Esophagus muscularis mucosa (tissue), 4 donors: Measurements from ENCODE around the gene SMARCA5. TPM values are rescaled to one million over a fixed set of nuclear protein-coding genes. Genes with fewer than 3 reads are reported as not detected.

Source experiments
- DNase-seq: peaks from one replicate; pipeline ENCODE4 v3.0.0-alpha.2; 2017; ENCODE audit errors: extremely low spot score
- H3K27ac ChIP-seq, 4 donors: fragments of 200-600 bp; sonication (generic); replicated peaks in 1 of 4; 1 replicate in 3 of 4; 2 replicates in 1 of 4; pipeline ENCODE4 v1.5.1; 2016 to 2019; ENCODE audit warnings: mild to moderate bottlenecking in 1 of 4
- H3K27me3 ChIP-seq, 4 donors: fragments of 200-600 bp; sonication (generic); one replicate each; pipeline versions ENCODE4 v1.5.1 to v1.6.0; 2016 to 2019
- H3K36me3 ChIP-seq, 4 donors: fragments of 200-600 bp; sonication (generic); one replicate each; pipeline ENCODE4 v1.5.1; 2016 to 2019
- H3K4me1 ChIP-seq, 4 donors: fragments of 200-600 bp; sonication (generic); one replicate each; pipeline ENCODE4 v1.5.1; 2016 to 2019
- H3K4me3 ChIP-seq, 4 donors: fragments of 200-600 bp; sonication (generic); 1 replicate in 2 of 4; 2 replicates in 2 of 4; pipeline ENCODE4 v1.5.1; 2016 to 2019; ENCODE audit warnings: mild to moderate bottlenecking in 4 of 4, moderate library complexity in 1 of 4
- H3K9me3 ChIP-seq, 4 donors: fragments of 200-600 bp; sonication (generic); 1 replicate in 3 of 4; 2 replicates in 1 of 4; pipeline ENCODE4 v1.5.1; 2016 to 2019
- EP300 ChIP-seq: sonication (generic); formaldehyde crosslinking; IDR thresholded peaks from one replicate; pipeline ENCODE4 v1.6.1; 2017; ENCODE audit warnings: antibody characterized with exemption
- POLR2A ChIP-seq: fragments of 450-650 bp; IDR thresholded peaks from one replicate; pipeline ENCODE4 v1.6.1; 2017; ENCODE audit warnings: antibody characterized with exemption, moderate library complexity, mild to moderate bottlenecking, low read depth
- POLR2AphosphoS5 ChIP-seq, 2 donors: sonication (generic); formaldehyde crosslinking; IDR thresholded peaks; one replicate each; pipeline ENCODE4 v1.6.1; 2017; ENCODE audit warnings: antibody characterized with exemption in 2 of 2
- WGBS: methylation state at CpG from one replicate; pipeline ENCODE4 v1.1.5; 2018; 5-methylcytosine and 5-hydroxymethylcytosine counted together
- intact Hi-C: fragments of 100-400 bp; cut with DNase I; formaldehyde crosslinking; loops from one replicate; pipeline ENCODE4 v1.15.1; 2023
- total RNA-seq, 4 donors: library from RNA; depleted of rRNA; stranded (reverse); fragments of >200 nt; gene quantifications; one replicate each; pipeline versions ENCODE4 v1.1.0 to v1.2.1, GENCODE V29; 2016
- TF ChIP-seq, protein P1 (sequence below), 3 experiments: fragments of 200-600 bp in 2 of 3; fragments of 450-650 bp in 1 of 3; sonication (generic) in 2 of 3; IDR thresholded peaks; one replicate each; pipeline ENCODE4 v1.5.1; 2017 to 2019; ENCODE audit warnings: antibody characterized with exemption in 3 of 3, mild to moderate bottlenecking in 2 of 3, moderate library complexity in 1 of 3

SMARCA5 gene
- total RNA-seq, 4 donors from 2014 or later: 38.0 to 59.8 (median 46.3) TPM

DNA sequence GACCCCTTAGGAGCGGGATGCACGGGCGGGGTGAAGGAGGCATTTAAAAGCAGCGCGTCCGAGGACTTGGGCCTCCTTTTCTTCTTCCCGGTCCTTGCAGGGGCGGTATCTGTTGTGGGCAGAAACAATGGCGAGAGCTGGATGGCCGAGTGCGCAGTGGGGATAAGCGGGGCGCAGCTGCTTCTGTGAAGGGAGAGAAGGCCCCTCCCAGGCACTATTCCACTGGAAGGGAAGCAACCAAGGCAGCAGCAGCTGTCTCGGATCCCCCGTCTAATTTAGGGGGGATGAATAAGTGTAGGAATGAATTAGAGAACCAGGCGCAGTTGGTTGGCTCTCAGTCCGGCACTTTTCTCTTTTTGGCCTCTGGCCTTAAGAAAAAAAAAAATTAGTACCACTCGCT, 995 bp downstream of the SMARCA5 start:
- H3K27me3 ChIP-seq: no peaks in the 10 kb centered on the region
- peak overlapping the region; percentile 73 to 98 (median 84) for H3K4me3 ChIP-seq
- H3K27ac ChIP-seq: peak overlapping the region; percentile 95 to 99 (median 98)
- peaks cover 39 to 53% (median 49%) of the 10 kb centered on the region in 4 donors for H3K4me1 ChIP-seq
- intact Hi-C loops: loop anchor here (10.0 kb wide), 1 partner anchor 310 kb away; no protein-coding TSS in a partner anchor
- no peaks in the 10 kb centered on the region for H3K9me3 ChIP-seq
- WGBS: 0% methylated on average over 11 of the region's 18 CpGs
- peaks cover 0 to 23% (median 10%) of the 10 kb centered on the region in 4 donors for H3K36me3 ChIP-seq
- TF ChIP-seq POLR2A (no peak), EP300 (no peak), POLR2AphosphoS5 (IDR thresholded peaks at IDR 0.05) (no peak)
- TF ChIP-seq, protein P1, sequence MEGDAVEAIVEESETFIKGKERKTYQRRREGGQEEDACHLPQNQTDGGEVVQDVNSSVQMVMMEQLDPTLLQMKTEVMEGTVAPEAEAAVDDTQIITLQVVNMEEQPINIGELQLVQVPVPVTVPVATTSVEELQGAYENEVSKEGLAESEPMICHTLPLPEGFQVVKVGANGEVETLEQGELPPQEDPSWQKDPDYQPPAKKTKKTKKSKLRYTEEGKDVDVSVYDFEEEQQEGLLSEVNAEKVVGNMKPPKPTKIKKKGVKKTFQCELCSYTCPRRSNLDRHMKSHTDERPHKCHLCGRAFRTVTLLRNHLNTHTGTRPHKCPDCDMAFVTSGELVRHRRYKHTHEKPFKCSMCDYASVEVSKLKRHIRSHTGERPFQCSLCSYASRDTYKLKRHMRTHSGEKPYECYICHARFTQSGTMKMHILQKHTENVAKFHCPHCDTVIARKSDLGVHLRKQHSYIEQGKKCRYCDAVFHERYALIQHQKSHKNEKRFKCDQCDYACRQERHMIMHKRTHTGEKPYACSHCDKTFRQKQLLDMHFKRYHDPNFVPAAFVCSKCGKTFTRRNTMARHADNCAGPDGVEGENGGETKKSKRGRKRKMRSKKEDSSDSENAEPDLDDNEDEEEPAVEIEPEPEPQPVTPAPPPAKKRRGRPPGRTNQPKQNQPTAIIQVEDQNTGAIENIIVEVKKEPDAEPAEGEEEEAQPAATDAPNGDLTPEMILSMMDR (IDR thresholded peaks at IDR 0.05): no peak
- no peak for DNase-seq

DNA sequence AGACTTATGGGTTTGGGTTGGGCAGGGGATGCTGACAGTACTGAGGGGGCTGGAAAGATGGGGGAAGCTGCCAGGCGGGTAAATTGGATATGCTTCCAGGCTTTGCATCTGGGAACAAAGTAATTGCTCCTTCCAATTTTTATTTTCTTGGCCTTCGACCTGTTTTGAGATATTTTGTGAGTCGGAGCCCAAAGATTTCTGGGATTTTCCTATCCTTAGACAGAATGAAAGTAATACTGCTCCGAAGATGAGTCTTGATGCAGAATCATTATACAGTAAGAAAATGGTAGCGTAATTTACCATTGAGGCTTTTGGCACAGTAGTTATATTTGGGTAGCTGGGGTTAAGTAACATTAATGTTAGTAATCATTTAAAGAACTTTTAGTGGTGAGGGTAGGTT, 1.4 kb downstream of the SMARCA5 start:
- Histone ChIP-seq H3K4me1 (peaks cover 41 to 57% (median 53%) of the 10 kb centered on the region in 4 donors), H3K27me3 (no peaks in the 10 kb centered on the region), H3K9me3 (no peaks in the 10 kb centered on the region), H3K27ac (peak overlapping the region; percentile 95 to 99 (median 98)), H3K36me3 (peaks cover 0 to 27% (median 12%) of the 10 kb centered on the region in 4 donors), H3K4me3 (peak overlapping the region; percentile 73 to 98 (median 84))
- 7% methylated on average over 5 of the region's 5 CpGs for WGBS
- no peak for DNase-seq
- intact Hi-C loops: loop anchor here (10.0 kb wide), 1 partner anchor 310 kb away; no protein-coding TSS in a partner anchor
- TF ChIP-seq POLR2AphosphoS5 (IDR thresholded peaks at IDR 0.05) (no peak), EP300 (no peak), POLR2A (no peak)
- TF ChIP-seq, protein P1 (IDR thresholded peaks at IDR 0.05): no peak

DNA sequence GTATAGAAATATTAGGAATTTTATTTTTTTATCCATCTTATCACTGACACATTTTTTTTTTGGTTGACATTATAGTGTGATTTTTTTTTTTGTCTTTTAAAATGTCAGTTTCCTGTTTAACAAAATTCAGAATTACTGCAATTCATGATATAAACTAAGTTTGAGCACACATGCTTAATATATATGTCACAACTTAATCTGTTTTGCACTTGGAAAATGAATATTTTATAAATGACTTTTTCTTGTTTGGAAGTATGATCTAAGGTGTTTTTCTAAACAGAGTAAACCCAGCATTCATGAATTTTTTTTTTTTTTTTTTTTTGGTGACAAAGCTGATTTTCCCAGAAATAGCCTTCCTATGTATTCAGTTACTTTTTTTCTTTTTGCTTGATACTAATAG, 2.4 kb downstream of the SMARCA5 start:
- intact Hi-C loops: loop anchor here (10.0 kb wide), 1 partner anchor 311 kb away; no protein-coding TSS in a partner anchor
- DNase-seq: no peak

DNA sequence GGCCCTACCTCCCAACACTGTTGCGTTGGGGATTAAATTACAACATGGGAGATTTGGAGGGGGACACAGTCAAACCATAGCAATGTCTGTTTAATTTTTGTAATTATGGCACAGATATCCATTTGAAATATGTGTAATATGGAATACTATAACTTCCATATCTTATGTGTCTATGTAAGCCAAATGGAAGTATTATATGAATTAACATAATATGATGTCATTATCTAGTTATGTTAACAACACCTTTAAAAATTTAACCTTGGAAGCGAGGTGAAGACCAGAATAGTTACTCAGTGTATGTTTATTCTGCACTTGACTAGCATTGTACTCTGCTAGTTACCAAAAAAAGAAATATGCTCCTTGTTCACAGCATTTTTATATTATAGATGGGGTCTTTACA, 4.3 kb downstream of the SMARCA5 start:
- peak overlapping the region in 2 of 4 donors; percentile 8 to 99 for H3K27ac ChIP-seq
- TF ChIP-seq EP300 (no peak), POLR2A (no peak), POLR2AphosphoS5 (IDR thresholded peaks at IDR 0.05) (no peak)
- TF ChIP-seq, protein P1 (IDR thresholded peaks at IDR 0.05): no peak
- DNase-seq: no peak
- H3K9me3 ChIP-seq: no peaks in the 10 kb centered on the region
- peaks cover 42 to 72% (median 63%) of the 10 kb centered on the region in 4 donors for H3K4me1 ChIP-seq
- no peak overlapping the region for H3K4me3 ChIP-seq
- 69% methylated on average over 2 of the region's 2 CpGs for WGBS
- intact Hi-C loops: loop anchor here (10.0 kb wide), 1 partner anchor 313 kb away; no protein-coding TSS in a partner anchor
- H3K27me3 ChIP-seq: no peaks in the 10 kb centered on the region
- H3K36me3 ChIP-seq: peaks cover under 1 to 46% (median 26%) of the 10 kb centered on the region in 4 donors

More for the DNA sequence above, 2.4 kb downstream of the SMARCA5 start:
- Histone ChIP-seq H3K4me3 (peak overlapping the region; percentile 73 to 98 (median 84)), H3K27ac (peak overlapping the region in 3 of 4 donors; percentile 97 to 99 (median 98)), H3K27me3 (no peaks in the 10 kb centered on the region), H3K4me1 (peaks cover 42 to 67% (median 62%) of the 10 kb centered on the region in 4 donors), H3K36me3 (peaks cover 0 to 31% (median 13%) of the 10 kb centered on the region in 4 donors), H3K9me3 (no peaks in the 10 kb centered on the region)
- TF ChIP-seq EP300 (no peak), POLR2A (no peak), POLR2AphosphoS5 (IDR thresholded peaks at IDR 0.05) (no peak)
- TF ChIP-seq, protein P1 (IDR thresholded peaks at IDR 0.05): no peak
